KOPT-K1 (cell line): ENCODE results near the gene IFIH1.
A peak's percentile ranks its signal among the peaks of the same experiment; 100 is the strongest.

ENCODE experiments used
- H3K27ac ChIP-seq: fragments of 200-600 bp; sonication (generic); 2 replicates; pipeline ENCODE4 v1.5.1; 2016; ENCODE audit warnings: antibody characterized with exemption, mild to moderate bottlenecking, low read depth, low read length; ENCODE audit not compliant: poor library complexity, severe bottlenecking
- H3K36me3 ChIP-seq: fragments of 200-600 bp; sonication (generic); 2 replicates; pipeline ENCODE4 v1.5.1; 2017; ENCODE audit warnings: antibody characterized with exemption, mild to moderate bottlenecking, low read length, moderate library complexity; ENCODE audit not compliant: insufficient read depth
- H3K9me3 ChIP-seq: fragments of 200-600 bp; sonication (generic); 2 replicates; pipeline ENCODE4 v1.5.1; 2017; ENCODE audit warnings: antibody characterized with exemption, low read length, mild to moderate bottlenecking; ENCODE audit not compliant: insufficient read depth, poor library complexity, severe bottlenecking

The IFIH1 gene

GRCh38 chr2:162318328-162319180 is at the start of gene IFIH1:
TSS of gene IFIH1 (minus strand) at chr2:162318684. CDS start at chr2:162318307, 377 bp downstream.
- Histone ChIP-seq H3K27ac (peak within 1 kb of the TSS; percentile 82), H3K36me3 (no peaks in the 10 kb centered on the region), H3K9me3 (no peaks in the 10 kb centered on the region)

GRCh38 chr2:162365392-162365791 is 46.9 kb upstream of the IFIH1 start:
- Histone ChIP-seq H3K36me3 (no peaks in the 10 kb centered on the region), H3K27ac (no peak overlapping the region), H3K9me3 (no peaks in the 10 kb centered on the region)

DNA sequence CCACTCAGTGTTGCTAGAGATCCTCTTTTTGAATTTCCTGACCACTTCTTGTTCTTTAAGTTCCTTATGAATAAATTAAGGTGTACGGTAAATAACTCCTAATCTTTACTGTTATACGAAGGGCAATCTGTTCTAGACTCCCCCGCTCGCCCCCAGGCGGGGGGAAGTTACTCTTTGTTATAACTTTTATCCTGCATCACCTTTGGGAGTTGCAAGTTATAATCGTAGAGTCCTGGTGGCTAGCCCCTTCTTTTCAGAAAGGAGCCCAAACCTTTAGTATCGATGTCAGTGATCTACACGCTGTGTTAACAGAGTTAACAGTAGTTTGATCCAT is 26.1 kb upstream of the IFIH1 start:
- Histone ChIP-seq H3K27ac (peak overlapping the region; percentile 8), H3K9me3 (no peaks in the 10 kb centered on the region), H3K36me3 (no peaks in the 10 kb centered on the region)

- Histone ChIP-seq H3K9me3 (no peaks in the 10 kb centered on the region), H3K27ac (peak within 1 kb of the TSS; percentile 8)
These were observed 25.5 kb upstream of the IFIH1 start, which contains the start of gene GCA for GRCh38 chr2:162343824-162344616. TSS of gene GCA (plus strand) at chr2:162344132. CDS start at chr2:162344249, 117 bp downstream.

DNA sequence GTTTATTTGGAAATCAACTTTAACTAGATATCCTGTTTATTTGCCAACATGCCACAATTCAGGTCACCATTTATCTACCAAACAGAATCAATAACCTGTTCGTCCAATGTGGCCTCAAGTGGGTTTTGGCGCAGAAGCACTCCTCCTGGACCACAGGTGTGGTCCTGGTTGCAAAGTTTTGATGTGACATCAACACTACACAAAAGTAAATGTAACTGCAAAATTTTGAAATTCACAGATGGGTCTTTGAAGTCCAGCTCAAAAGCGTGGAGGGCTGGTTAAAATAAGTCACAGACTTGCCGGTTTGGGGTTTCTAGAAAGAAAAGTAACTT is 25.0 kb upstream of the IFIH1 start:
- no peaks in the 10 kb centered on the region for H3K36me3 ChIP-seq
- no peaks in the 10 kb centered on the region for H3K9me3 ChIP-seq
- H3K27ac ChIP-seq: no peak overlapping the region

More at GRCh38 chr2:162343824-162344616, 25.5 kb upstream of the IFIH1 start, which contains the start of gene GCA:
- no peaks in the 10 kb centered on the region for H3K36me3 ChIP-seq

DNA sequence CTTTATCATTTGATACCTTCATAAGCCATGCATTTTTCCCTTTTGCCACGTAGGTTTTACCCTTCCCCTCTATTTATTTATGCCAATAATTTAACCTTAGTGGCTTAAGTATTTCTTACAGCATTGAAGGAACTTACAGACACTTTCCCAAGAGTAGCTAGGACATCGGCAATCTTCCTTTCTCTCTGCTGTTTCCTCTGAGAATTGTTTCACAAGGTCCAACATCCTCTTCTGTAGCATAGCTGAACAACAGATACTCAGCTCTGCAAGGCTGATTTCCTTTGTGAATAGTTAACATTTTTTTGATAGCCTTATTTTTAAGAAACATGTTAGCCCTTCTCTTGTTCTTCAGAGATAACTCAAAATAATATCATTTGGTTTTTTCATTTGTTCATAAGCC is 24.4 kb upstream of the IFIH1 start:
- Histone ChIP-seq H3K27ac (no peak overlapping the region), H3K36me3 (no peaks in the 10 kb centered on the region), H3K9me3 (no peaks in the 10 kb centered on the region)

DNA sequence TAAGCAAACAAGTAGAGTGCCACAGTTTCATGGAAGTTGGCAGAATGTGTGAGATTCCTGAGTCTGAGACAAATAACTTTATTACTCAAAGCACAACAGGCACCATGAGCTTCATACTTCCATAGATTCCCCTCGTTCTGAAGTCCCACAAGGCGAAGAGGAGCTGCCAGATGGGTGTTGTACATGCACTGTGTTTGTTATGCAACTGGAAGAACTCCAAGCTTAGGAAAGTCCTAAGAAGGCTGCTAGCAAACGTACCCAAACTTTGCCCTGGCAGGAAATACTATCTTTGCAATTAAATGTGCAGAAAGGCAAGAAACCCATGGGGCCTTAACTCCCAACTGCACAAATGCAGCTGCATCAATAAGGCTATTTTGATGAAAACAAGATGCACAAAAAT is 23.8 kb upstream of the IFIH1 start:
- H3K9me3 ChIP-seq: no peaks in the 10 kb centered on the region
- H3K27ac ChIP-seq: no peak overlapping the region
- no peaks in the 10 kb centered on the region for H3K36me3 ChIP-seq

DNA sequence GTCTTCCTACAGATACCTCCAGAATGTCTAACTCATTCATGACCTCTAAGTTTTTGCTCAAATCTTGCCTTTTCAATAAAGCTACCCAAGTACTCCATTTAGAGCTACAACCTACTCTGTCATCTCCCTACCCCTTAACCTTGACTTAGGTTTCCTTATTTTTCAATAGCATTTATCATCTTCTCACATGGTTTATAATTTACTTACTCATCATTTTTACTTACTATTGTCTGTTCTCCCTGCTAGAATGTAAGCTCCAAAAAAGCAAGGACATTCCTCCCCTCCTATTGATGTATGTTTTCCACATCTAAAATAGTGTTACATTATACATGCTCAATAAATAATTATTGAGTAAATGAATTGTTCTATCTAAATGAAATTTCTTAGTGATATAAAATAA is 22.3 kb upstream of the IFIH1 start:
- Histone ChIP-seq H3K36me3 (no peaks in the 10 kb centered on the region), H3K9me3 (no peaks in the 10 kb centered on the region), H3K27ac (no peak overlapping the region)

GRCh38 chr2:162337868-162338267 is 19.4 kb upstream of the IFIH1 start:
- H3K27ac ChIP-seq: no peak overlapping the region

DNA sequence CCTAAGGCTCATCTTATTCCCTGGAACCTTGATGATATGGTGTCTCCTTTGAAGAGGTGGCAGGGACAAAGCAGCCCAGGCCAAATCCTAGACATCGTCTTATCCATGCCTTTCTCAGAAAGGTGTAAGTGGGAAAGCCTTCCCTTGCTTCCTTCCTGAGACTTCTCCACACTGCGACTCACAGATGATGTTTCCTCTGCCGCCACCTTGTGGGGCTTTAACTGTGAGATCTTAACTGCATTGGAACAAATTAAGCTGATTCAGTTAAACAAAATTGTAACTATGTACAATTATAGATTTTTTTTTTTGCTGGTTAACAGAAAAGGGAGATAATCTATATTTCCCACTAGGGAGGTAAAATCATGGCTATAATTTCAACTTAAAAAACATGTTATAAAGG is 15.5 kb upstream of the IFIH1 start:
- H3K36me3 ChIP-seq: no peaks in the 10 kb centered on the region
- no peaks in the 10 kb centered on the region for H3K9me3 ChIP-seq
- H3K27ac ChIP-seq: no peak overlapping the region

More at GRCh38 chr2:162337868-162338267, 19.4 kb upstream of the IFIH1 start:
- Histone ChIP-seq H3K9me3 (no peaks in the 10 kb centered on the region), H3K36me3 (no peaks in the 10 kb centered on the region)

- Histone ChIP-seq H3K9me3 (no peaks in the 10 kb centered on the region), H3K27ac (no peak overlapping the region)
These were observed 12.4 kb upstream of the IFIH1 start for GRCh38 chr2:162330881-162331280.

GRCh38 chr2:162328424-162329157 is 10.1 kb upstream of the IFIH1 start:
- H3K36me3 ChIP-seq: no peaks in the 10 kb centered on the region
- no peaks in the 10 kb centered on the region for H3K9me3 ChIP-seq
- no peak overlapping the region for H3K27ac ChIP-seq

More at GRCh38 chr2:162330881-162331280, 12.4 kb upstream of the IFIH1 start:
- no peaks in the 10 kb centered on the region for H3K36me3 ChIP-seq

DNA sequence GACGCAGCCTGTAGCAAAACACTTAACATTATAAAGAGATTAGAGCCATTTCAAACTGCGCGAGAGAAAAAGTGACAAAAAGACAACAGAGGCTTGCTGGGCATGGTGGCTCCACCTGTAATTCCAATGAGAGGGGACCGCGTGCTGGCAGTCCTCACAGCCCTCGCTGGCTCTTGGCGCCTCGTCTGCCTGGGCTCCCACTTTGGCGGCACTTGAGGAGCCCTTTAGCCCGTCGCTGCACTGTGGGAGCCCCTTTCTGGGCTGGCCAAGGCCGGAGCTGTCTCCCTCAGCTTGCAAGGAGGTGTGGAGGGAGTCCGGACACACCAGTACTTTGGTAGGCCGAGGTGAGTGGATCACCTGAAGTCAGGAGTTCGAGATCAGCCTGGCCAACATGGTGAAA is 9.3 kb upstream of the IFIH1 start:
- Histone ChIP-seq H3K27ac (no peak overlapping the region), H3K36me3 (no peaks in the 10 kb centered on the region), H3K9me3 (no peaks in the 10 kb centered on the region)

DNA sequence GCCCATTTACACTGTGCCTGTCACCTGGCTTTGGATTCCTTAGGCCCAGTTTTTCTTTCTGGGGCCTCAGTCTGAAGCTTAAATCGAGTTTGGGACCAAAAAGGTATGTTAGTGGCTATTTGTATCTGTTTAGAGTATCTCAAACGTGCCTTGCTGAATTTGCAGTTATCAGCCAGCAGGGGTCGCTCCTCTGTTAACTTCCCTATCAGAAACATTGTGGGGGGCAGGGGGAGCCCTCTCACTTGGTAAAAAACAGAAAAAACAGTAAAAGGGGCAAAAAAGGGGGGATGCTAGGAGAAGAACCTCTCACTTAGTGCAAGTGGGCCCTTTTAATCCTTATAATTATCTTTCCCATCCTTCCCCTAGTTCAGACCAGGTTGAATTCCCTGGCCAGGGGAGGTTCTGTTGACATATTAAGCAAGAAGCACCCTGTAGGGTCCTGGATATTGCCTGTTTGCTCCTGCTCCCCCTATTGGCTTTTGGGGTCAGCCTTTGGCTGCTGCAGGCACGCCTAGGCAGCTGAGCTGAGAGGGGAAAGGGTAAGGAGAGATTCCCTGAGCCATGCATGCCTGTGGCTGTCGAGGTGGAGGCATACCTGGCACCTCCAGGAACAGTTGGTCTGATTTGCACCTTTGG is 8.8 kb upstream of the IFIH1 start:
- no peaks in the 10 kb centered on the region for H3K36me3 ChIP-seq
- H3K9me3 ChIP-seq: no peaks in the 10 kb centered on the region
- no peak overlapping the region for H3K27ac ChIP-seq

GRCh38 chr2:162324953-162325352 is 6.5 kb upstream of the IFIH1 start:
- Histone ChIP-seq H3K9me3 (no peaks in the 10 kb centered on the region), H3K27ac (no peak overlapping the region), H3K36me3 (no peaks in the 10 kb centered on the region)
